Psoas muscle (tissue), 8 donors: ENCODE results near the gene DDX18. TPM values are rescaled to one million over a fixed set of nuclear protein-coding genes. Genes with fewer than 3 reads are reported as not detected.

Experiments used
- ATAC-seq, 4 donors: fragments of 200-7000 bp; cut with Tn5 transposase; one replicate each; pipeline ENCODE4 v1.9.1; 2020; ENCODE audit warnings: moderate library complexity in 3 of 4, mild to moderate bottlenecking in 2 of 4
- DNase-seq, 2 donors: peaks; one replicate each; pipeline ENCODE4 v3.0.0-alpha.2; 2020
- H3K27ac ChIP-seq: fragments of 200-600 bp; one replicate; pipeline ENCODE4 v1.8.0; 2022
- H3K27me3 ChIP-seq, 3 donors: fragments of 200-600 bp in 1 of 3; one replicate each; pipeline versions ENCODE4 v1.6.1 to v1.8.0; 2013 to 2022; ENCODE audit warnings: low read length in 2 of 3, mild to moderate bottlenecking in 2 of 3, moderate library complexity in 1 of 3; ENCODE audit not compliant: insufficient read depth in 3 of 3
- H3K36me3 ChIP-seq, 2 donors: fragments of 200-600 bp in 1 of 2; one replicate each; pipeline versions ENCODE4 v1.6.1 to v1.8.0; 2013 to 2022; ENCODE audit warnings: low read depth in 1 of 2, mild to moderate bottlenecking in 1 of 2, moderate library complexity in 1 of 2; ENCODE audit not compliant: insufficient read depth in 1 of 2
- H3K4me1 ChIP-seq: fragments of 200-600 bp; one replicate; pipeline ENCODE4 v1.8.0; 2022
- H3K4me3 ChIP-seq: fragments of 200-600 bp; one replicate; pipeline ENCODE4 v1.8.0; 2022; ENCODE audit warnings: mild to moderate bottlenecking
- H3K9me3 ChIP-seq: fragments of 200-600 bp; one replicate; pipeline ENCODE4 v1.8.0; 2022
- WGBS, 3 donors: extraction: QIAGEN DNeasy Blood & Tissue Kit; methylation state at CpG; one replicate each; pipeline versions ENCODE4 v1.1.6 to v1.1.7; 2013; 5-methylcytosine and 5-hydroxymethylcytosine counted together
- intact Hi-C, 2 donors: fragments of 100-400 bp; cut with DNase I; formaldehyde crosslinking; loops; one replicate each; pipeline versions ENCODE4 v1.11.0 to v1.14.2; 2022
- polyA plus RNA-seq, 3 donors: library from polyadenylated mRNA; stranded (reverse); fragments of 200-250 nt; gene quantifications; one replicate each; pipeline ENCODE4 v1.2.3, GENCODE V29; 2013
- total RNA-seq, 4 donors: library from RNA; stranded (reverse); fragmentation: NEBNext Ultra II Directional in 2 of 4; extraction: Animal tissue kit (Norgen Biotek cat#: 25700) in 2 of 4; gene quantifications; one replicate each; pipeline versions ENCODE4 v1.2.1 to v1.2.4, GENCODE V29; 2021 to 2023
- TF ChIP-seq, protein P1 (sequence below): fragments of 200-600 bp; IDR thresholded peaks from one replicate; pipeline ENCODE4 v1.8.0; 2022; ENCODE audit warnings: antibody characterized with exemption
- donor health status: healthy with polysubstance abuse.
- donor health status: DM: no; HTN: no; CAD: no; lungs with moderate emphysema.
- donor health status: Bipolar disorder and iron deficiency.
- donor health status: healthy.
- donor health status: DM: yes; HTN: yes; CAD: no.
- donor health status: DM: no; HTN: no; CAD: no.
- donor health status: DM: no; HTN: no; CAD: no.
- donor health status: DM: yes; HTN: yes; CAD: no.

Gene DDX18
- total and polyA plus RNA-seq, 7 donors: 12.6 to 33.4 (median 28.9) TPM

DNA sequence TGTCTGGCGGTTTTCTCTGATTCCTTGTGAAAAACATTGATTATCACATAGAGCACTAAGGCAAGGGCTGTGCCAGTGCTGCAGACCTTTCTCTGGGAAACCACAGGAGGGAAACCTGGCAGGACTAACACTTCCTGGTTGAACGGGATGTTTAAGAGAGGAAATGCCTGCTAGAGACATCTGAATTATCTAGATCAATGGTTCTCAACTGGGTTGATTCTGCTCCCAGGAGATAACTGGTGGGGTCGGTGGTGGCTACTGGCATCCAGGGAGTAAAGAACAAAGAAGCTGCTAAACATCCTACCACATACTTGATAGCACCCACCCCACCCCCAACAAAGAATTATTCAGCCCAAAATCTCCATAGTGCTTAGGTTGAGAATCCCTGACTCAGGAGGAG is 37.5 kb downstream of the DDX18 start:
- DNase-seq: no peak
- Histone ChIP-seq H3K36me3 (no peaks in the 10 kb centered on the region), H3K4me3 (no peak overlapping the region), H3K27ac (no peak overlapping the region), H3K9me3 (no peaks in the 10 kb centered on the region), H3K27me3 (peaks cover 0 to 34% (median 6%) of the 10 kb centered on the region in 3 donors), H3K4me1 (no peaks in the 10 kb centered on the region)
- intact Hi-C loops: no loop called here
- 42 to 47% (median 46%) methylated on average over 3 of the region's 3 CpGs for WGBS, 3 donors
- no peak for ATAC-seq
- TF ChIP-seq, protein P1, sequence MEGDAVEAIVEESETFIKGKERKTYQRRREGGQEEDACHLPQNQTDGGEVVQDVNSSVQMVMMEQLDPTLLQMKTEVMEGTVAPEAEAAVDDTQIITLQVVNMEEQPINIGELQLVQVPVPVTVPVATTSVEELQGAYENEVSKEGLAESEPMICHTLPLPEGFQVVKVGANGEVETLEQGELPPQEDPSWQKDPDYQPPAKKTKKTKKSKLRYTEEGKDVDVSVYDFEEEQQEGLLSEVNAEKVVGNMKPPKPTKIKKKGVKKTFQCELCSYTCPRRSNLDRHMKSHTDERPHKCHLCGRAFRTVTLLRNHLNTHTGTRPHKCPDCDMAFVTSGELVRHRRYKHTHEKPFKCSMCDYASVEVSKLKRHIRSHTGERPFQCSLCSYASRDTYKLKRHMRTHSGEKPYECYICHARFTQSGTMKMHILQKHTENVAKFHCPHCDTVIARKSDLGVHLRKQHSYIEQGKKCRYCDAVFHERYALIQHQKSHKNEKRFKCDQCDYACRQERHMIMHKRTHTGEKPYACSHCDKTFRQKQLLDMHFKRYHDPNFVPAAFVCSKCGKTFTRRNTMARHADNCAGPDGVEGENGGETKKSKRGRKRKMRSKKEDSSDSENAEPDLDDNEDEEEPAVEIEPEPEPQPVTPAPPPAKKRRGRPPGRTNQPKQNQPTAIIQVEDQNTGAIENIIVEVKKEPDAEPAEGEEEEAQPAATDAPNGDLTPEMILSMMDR: no peak

DNA sequence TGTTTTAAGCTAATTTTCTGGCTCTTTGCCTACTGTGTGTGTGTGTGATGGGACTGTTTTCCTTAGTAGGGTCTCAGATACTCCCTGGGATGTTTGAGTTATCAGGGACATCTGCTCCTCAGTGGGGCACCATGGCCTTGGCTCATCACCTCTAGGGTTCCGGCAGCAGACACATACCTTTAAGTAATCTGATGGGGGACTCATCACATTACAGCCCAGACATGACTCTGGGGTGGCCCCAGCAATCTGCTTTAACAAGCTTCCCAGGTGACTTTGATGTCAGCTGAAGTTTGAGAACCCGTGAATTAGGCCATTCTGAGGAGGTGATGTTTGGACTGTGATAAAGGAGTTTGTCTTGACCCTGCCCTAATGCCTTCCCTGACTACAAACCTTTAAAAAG is 38.8 kb downstream of the DDX18 start:
- ATAC-seq (no peak), DNase-seq (no peak)
- H3K27me3 ChIP-seq: peaks cover 0 to 31% (median 3%) of the 10 kb centered on the region in 3 donors
- H3K4me3 ChIP-seq: no peak overlapping the region
- no peaks in the 10 kb centered on the region for H3K36me3 ChIP-seq
- 59 to 80% (median 77%) methylated on average over 2 of the region's 2 CpGs for WGBS, 3 donors
- H3K9me3 ChIP-seq: no peaks in the 10 kb centered on the region
- TF ChIP-seq, protein P1: no peak
- H3K27ac ChIP-seq: no peak overlapping the region
- no peaks in the 10 kb centered on the region for H3K4me1 ChIP-seq
- intact Hi-C loops: no loop called here

DNA sequence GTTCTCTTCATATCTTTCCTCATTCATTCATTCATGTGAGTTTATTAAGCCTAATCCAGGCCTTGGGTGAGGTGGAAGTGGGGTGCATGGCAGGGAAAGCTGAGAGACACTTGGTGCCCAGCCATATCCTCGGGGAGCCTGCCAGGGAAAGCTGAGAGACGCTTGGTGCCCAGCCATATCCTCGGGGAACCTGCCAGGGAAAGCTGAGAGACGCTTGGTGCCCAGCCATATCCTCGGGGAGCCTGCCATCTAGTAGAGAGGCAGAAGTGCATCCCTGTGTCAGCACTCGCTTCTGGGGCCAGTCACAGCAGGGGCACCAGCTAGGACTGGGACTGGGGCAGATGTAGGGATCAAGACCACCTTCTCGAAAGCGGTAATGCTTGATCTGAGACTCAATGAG is 39.4 kb downstream of the DDX18 start:
- DNase-seq: no peak
- H3K36me3 ChIP-seq: no peaks in the 10 kb centered on the region
- H3K4me1 ChIP-seq: no peaks in the 10 kb centered on the region
- TF ChIP-seq, protein P1: no peak
- no peak overlapping the region for H3K4me3 ChIP-seq
- no peak for ATAC-seq
- peaks cover 0 to 33% (median 2%) of the 10 kb centered on the region in 3 donors for H3K27me3 ChIP-seq
- no peak overlapping the region for H3K27ac ChIP-seq
- H3K9me3 ChIP-seq: no peaks in the 10 kb centered on the region
- intact Hi-C loops: no loop called here
- WGBS, 3 donors: 38 to 51% (median 44%) methylated on average over 8 of the region's 8 CpGs

DNA sequence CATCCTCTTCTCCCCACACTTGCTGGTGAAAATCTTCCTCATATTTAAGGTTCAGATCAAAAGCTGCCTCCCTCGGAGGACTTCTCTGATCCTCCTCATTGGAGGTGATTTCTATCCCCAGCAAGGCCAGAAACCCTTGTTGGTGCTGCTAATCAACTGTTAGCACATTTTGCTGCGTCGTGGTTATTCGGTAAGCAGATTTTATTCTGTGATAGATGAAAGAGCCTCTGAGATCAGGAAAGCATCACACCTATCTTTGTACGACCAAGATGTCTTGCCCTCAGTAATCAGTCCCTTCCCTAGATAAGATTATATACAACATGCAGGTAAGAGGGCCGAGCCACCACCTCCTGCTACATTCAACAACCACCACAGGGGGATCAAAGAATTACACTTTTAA is 40.1 kb downstream of the DDX18 start:
- H3K27me3 ChIP-seq: peaks cover 0 to 34% (median 3%) of the 10 kb centered on the region in 3 donors
- WGBS, 3 donors: 78 to 82% (median 81%) methylated on average over 6 of the region's 6 CpGs

DNA sequence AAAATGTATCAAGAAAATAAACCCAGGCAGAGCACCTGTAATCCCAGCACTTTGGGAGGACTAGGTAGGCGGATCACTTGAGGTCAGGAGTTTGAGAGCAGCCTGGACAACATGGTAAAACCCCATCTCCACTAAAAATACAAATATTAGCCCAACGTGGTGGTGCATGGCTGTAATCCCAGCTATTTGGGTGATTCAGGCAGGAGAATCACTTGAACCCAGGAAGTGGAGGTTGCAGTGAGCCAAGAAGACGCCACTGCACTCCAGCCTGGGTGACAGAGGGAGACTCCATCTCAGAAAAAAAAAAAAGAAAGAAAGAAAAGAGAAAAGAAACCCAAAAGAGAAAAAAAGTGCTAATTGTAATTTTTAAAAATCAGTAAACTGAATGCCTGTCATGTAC is 41.4 kb downstream of the DDX18 start:
- TF ChIP-seq, protein P1: no peak
- 59 to 68% (median 62%) methylated on average over 3 of the region's 3 CpGs for WGBS, 3 donors
- Histone ChIP-seq H3K27me3 (peaks cover 0 to 39% (median 10%) of the 10 kb centered on the region in 3 donors), H3K27ac (no peak overlapping the region), H3K36me3 (no peaks in the 10 kb centered on the region), H3K9me3 (no peaks in the 10 kb centered on the region), H3K4me1 (no peaks in the 10 kb centered on the region), H3K4me3 (no peak overlapping the region)
- no peak for DNase-seq
- intact Hi-C loops: no loop called here
- no peak for ATAC-seq

More for the DNA sequence above, 40.1 kb downstream of the DDX18 start:
- no peaks in the 10 kb centered on the region for H3K36me3 ChIP-seq
- intact Hi-C loops: no loop called here
- no peaks in the 10 kb centered on the region for H3K4me1 ChIP-seq
- TF ChIP-seq, protein P1: no peak
- DNase-seq: no peak
- no peak for ATAC-seq
- H3K4me3 ChIP-seq: no peak overlapping the region
- H3K27ac ChIP-seq: no peak overlapping the region
- H3K9me3 ChIP-seq: no peaks in the 10 kb centered on the region
